Measurements from ENCODE around the gene JMJD1C. TPM values are rescaled to one million over a fixed set of nuclear protein-coding genes. Genes with fewer than 3 reads are reported as not detected.

JMJD1C gene
- total RNA-seq, 1 experiment from 2014 or later = 89.7 TPM

DNA sequence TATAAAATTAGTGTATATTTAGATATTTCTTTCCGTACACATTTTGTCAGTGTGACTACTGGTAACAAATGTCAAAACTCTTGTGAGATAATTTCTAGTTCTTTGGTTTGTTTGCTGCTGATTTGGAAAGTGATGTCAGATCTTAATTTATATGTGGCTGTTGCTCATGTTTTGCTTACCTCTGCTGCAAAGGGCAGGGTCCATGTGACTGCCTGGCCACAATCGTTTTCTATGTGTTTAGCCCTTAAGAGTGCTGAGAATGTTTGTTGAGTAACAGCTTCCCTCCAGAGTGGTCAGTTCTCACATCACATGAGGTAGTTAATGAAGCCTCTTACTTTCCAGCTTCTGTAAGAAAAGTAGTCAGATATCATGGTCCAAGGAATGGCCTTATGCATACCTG is 328.5 kb downstream of the JMJD1C start:
- Mint-ChIP-seq H3K27me3 (ENCODE audit: insufficient read depth, unreplicated experiment) (no peaks in the 10 kb centered on the region), H3K9me3 (ENCODE audit: unreplicated experiment) (peaks cover 3% of the 10 kb centered on the region), H3K27ac (ENCODE audit: unreplicated experiment) (no peak overlapping the region), H3K4me1 (ENCODE audit: low read depth, unreplicated experiment) (peaks cover 18% of the 10 kb centered on the region), H3K36me3 (ENCODE audit: insufficient read depth, unreplicated experiment) (peaks cover 26% of the 10 kb centered on the region), H3K4me3 (ENCODE audit: unreplicated experiment) (no peak overlapping the region)
- TF ChIP-seq, protein P1, sequence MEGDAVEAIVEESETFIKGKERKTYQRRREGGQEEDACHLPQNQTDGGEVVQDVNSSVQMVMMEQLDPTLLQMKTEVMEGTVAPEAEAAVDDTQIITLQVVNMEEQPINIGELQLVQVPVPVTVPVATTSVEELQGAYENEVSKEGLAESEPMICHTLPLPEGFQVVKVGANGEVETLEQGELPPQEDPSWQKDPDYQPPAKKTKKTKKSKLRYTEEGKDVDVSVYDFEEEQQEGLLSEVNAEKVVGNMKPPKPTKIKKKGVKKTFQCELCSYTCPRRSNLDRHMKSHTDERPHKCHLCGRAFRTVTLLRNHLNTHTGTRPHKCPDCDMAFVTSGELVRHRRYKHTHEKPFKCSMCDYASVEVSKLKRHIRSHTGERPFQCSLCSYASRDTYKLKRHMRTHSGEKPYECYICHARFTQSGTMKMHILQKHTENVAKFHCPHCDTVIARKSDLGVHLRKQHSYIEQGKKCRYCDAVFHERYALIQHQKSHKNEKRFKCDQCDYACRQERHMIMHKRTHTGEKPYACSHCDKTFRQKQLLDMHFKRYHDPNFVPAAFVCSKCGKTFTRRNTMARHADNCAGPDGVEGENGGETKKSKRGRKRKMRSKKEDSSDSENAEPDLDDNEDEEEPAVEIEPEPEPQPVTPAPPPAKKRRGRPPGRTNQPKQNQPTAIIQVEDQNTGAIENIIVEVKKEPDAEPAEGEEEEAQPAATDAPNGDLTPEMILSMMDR (IDR thresholded peaks at IDR 0.05; ENCODE audit: insufficient read depth in 1 of 2, low read depth in 1 of 2, low read length in 1 of 2, severe bottlenecking in 1 of 2, unreplicated experiment in 1 of 2) = no peak
- intact Hi-C loops (cut with micrococcal nuclease; ENCODE audit: unreplicated experiment) = no loop called here
- CTCF ChIA-PET = interaction anchor here (1.2 kb wide), 1 partner anchor 21 kb away, joined by 4 read pairs; no protein-coding TSS in a partner anchor
- no peaks in the 10 kb centered on the region for H3K27me3 ChIP-seq (replicated peaks; ENCODE audit: control insufficient read depth, insufficient read depth, low read length)
- peaks cover 14% of the 10 kb centered on the region for H3K4me1 ChIP-seq
- no TSS peak for BruUV-seq (replicated peaks)
- no peak for DNase-seq
- POLR2A ChIA-PET = no interaction called here
- no peak overlapping the region for H3K4me3 ChIP-seq (ENCODE audit: low read depth, low read length)
- H3K9me3 ChIP-seq = 0 out of 2 replicates have a peak, but pooled peaks cover 2% of the 10 kb centered on the region
- H3K36me3 ChIP-seq (ENCODE audit: control insufficient read depth, insufficient read depth, low read length) = no peaks in the 10 kb centered on the region

DNA sequence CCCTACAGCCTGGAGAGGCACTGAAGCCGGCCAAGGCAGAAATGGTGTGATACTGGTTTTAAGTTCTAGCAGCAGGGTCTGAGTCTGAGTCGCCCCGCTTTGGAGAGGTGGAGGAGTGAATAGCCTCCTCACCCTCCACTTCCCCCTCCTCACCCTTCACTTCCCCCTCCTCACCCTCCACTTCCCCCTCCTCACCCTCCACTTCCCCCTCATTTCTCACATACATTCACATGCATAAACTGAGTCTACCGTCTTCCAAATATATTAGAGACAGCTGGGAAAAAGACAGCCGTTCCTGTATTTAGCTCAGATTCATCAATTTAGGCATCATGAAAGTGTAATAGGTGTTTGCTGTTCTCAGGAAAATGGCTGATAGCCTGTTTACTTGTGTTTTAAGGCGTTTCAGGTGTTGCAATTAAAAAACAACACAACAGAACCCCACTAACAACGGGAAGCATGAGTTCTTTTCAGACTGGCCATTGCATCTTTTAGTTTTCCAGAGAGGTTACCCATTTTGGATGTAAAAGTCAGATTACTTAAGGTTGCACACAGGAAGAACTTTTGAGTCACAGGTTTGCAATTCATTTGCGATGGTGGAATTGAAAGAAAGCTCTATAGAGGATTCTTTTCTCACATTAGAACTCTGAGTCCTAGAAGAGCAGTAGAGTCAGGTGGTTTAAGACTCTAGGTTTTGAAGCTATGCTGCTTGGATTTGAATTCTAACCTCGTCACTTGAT is 331.8 kb downstream of the JMJD1C start:
- TF ChIP-seq, protein P1 (IDR thresholded peaks at IDR 0.05; ENCODE audit: insufficient read depth in 1 of 2, low read depth in 1 of 2, low read length in 1 of 2, severe bottlenecking in 1 of 2, unreplicated experiment in 1 of 2) = no peak
- Mint-ChIP-seq H3K36me3 (ENCODE audit: insufficient read depth, unreplicated experiment) (peaks cover 19% of the 10 kb centered on the region), H3K4me3 (ENCODE audit: unreplicated experiment) (peak overlapping the region; percentile 94), H3K27me3 (ENCODE audit: insufficient read depth, unreplicated experiment) (no peaks in the 10 kb centered on the region), H3K9me3 (ENCODE audit: unreplicated experiment) (peaks cover 21% of the 10 kb centered on the region), H3K4me1 (ENCODE audit: low read depth, unreplicated experiment) (peaks cover 35% of the 10 kb centered on the region), H3K27ac (ENCODE audit: unreplicated experiment) (peak overlapping the region; percentile 91)
- peaks cover 9% of the 10 kb centered on the region; the same call in 1 of the 2 replicates for H3K9me3 ChIP-seq
- H3K36me3 ChIP-seq (ENCODE audit: control insufficient read depth, insufficient read depth, low read length) = no peaks in the 10 kb centered on the region
- ChIA-PET CTCF (interaction anchor here (0.6 to 1.0 kb wide), 4 partner anchors 24 to 1728 kb away, joined by 3 to 5 read pairs (median 4); no protein-coding TSS in a partner anchor), POLR2A (interaction anchor here (0.8 to 1.4 kb wide), 3 partner anchors 77 to 496 kb away, joined by 3 to 7 read pairs (median 6); partner anchors contain the start of gene ADO)
- peak overlapping the region; percentile 60 for H3K4me3 ChIP-seq (ENCODE audit: low read depth, low read length)
- H3K27me3 ChIP-seq (replicated peaks; ENCODE audit: control insufficient read depth, insufficient read depth, low read length) = no peaks in the 10 kb centered on the region
- peaks cover 14% of the 10 kb centered on the region for H3K4me1 ChIP-seq
- intact Hi-C loops (cut with micrococcal nuclease; ENCODE audit: unreplicated experiment) = loop anchor here (1.0 kb wide), 5 partner anchors 24 to 496 kb away; partner anchors contain the start of genes ADO and EGR2
- no peak for DNase-seq
- BruUV-seq (replicated peaks) = TSS peak; percentile 64

DNA sequence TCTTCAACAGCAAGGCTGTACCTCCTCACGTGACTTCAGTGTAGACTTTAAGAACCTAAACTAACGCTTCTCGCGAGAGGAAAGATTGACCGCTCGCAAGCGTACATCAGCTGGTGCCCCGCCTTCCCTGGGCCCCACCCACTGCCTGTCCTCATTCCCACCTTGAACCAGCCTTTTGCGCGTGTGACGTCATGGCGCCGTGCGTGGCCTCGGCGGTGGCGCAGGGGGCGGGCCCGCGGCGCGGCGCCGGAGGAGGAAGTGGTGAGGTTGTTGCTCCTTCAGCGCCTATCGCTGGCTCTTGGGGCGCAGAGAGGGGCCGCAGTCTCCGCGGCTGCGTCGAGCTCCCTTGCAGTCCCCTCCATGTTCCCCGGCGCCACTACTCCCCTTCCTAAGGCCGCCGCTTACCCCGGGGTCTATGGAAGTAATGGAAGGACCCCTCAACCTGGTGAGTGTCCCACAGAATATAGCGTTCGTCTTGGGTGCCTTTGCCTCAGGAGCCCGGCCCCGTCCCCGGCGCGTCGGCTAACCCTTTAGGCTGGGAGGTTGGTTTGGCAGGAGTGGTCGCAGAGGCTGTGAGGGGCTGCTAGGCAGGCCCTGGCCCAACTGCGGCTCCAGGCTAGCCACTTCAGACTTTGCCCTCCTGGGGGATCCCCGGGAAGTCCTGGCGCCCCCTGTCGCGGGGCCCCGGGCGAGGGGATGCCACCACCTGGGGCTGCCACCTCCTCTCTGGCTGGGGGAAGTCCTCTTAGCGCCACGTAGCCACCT is 332.5 kb downstream of the JMJD1C start, which contains the start of gene NRBF2:
Gene NRBF2, plus strand, starts transcription at position 273 of the 765 bp plus-strand sequence. Its CDS starts 143 bp downstream, at position 416.
- TF ChIP-seq, protein P1 (IDR thresholded peaks at IDR 0.05; ENCODE audit: insufficient read depth in 1 of 2, low read depth in 1 of 2, low read length in 1 of 2, severe bottlenecking in 1 of 2, unreplicated experiment in 1 of 2) = peak; percentile 32 to 71
- CTCF ChIA-PET = interaction anchor here (0.6 to 1.5 kb wide), 8 partner anchors 25 to 1095 kb away, joined by 3 to 12 read pairs (median 4); no protein-coding TSS in a partner anchor
- peaks cover 9% of the 10 kb centered on the region; the same call in 1 of the 2 replicates for H3K9me3 ChIP-seq
- H3K27me3 ChIP-seq (replicated peaks; ENCODE audit: control insufficient read depth, insufficient read depth, low read length) = no peaks in the 10 kb centered on the region
- intact Hi-C loops (cut with micrococcal nuclease; ENCODE audit: unreplicated experiment) = loop anchor here (1.0 kb wide), 5 partner anchors 25 to 497 kb away; partner anchors contain the start of genes ADO and EGR2
- Mint-ChIP-seq H3K9me3 (ENCODE audit: unreplicated experiment) (peaks cover 21% of the 10 kb centered on the region), H3K4me3 (ENCODE audit: unreplicated experiment) (peak within 1 kb of the TSS; percentile 94), H3K27me3 (ENCODE audit: insufficient read depth, unreplicated experiment) (no peaks in the 10 kb centered on the region), H3K27ac (ENCODE audit: unreplicated experiment) (peak within 1 kb of the TSS; percentile 91), H3K36me3 (ENCODE audit: insufficient read depth, unreplicated experiment) (peaks cover 19% of the 10 kb centered on the region), H3K4me1 (ENCODE audit: low read depth, unreplicated experiment) (peaks cover 35% of the 10 kb centered on the region)
- DNase-seq = peak; percentile 100
- POLR2A ChIA-PET = interaction anchor here (0.8 to 1.4 kb wide), 9 partner anchors 9 to 1295 kb away, joined by 3 to 7 read pairs (median 4); partner anchors contain the start of gene ADO
- BruUV-seq (replicated peaks) = no TSS peak
- peaks cover 14% of the 10 kb centered on the region for H3K4me1 ChIP-seq
- no peaks in the 10 kb centered on the region for H3K36me3 ChIP-seq (ENCODE audit: control insufficient read depth, insufficient read depth, low read length)
- H3K4me3 ChIP-seq (ENCODE audit: low read depth, low read length) = peak within 1 kb of the TSS; percentile 60

Data from Caco-2 (cell line).